ENCODE measurements around the gene LRRC4.

LRRC4 gene

DNA sequence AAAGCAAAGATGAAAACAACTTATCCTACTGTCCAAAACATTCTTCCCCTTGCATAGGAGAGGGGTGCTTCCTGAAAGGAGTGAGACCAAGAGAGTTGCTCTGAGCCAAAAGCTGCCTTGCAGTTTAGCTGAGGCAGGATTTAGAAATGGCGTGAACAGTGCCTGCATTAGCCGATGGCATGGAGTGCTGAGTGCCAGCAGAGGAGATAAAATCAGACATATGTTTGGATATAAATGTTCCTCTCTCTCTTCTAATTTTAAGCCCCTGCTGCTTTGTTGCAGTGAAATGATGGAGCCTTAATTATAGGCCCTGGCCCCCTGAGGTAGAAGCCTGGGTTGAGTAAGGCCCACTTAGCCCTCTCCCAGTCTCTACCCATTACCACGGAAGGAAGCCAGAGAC is 7.1 kb downstream of the LRRC4 start:
- H3K27me3 ChIP-seq (ENCODE audit: insufficient read depth, low read depth, severe bottlenecking), result no peaks in the 10 kb centered on the region
- no peak for DNase-seq
- no peak overlapping the region for H3K4me3 ChIP-seq (ENCODE audit: low read depth, low read length)
- H3K36me3 ChIP-seq, result peaks cover 11% of the 10 kb centered on the region
- TF ChIP-seq, protein P1, sequence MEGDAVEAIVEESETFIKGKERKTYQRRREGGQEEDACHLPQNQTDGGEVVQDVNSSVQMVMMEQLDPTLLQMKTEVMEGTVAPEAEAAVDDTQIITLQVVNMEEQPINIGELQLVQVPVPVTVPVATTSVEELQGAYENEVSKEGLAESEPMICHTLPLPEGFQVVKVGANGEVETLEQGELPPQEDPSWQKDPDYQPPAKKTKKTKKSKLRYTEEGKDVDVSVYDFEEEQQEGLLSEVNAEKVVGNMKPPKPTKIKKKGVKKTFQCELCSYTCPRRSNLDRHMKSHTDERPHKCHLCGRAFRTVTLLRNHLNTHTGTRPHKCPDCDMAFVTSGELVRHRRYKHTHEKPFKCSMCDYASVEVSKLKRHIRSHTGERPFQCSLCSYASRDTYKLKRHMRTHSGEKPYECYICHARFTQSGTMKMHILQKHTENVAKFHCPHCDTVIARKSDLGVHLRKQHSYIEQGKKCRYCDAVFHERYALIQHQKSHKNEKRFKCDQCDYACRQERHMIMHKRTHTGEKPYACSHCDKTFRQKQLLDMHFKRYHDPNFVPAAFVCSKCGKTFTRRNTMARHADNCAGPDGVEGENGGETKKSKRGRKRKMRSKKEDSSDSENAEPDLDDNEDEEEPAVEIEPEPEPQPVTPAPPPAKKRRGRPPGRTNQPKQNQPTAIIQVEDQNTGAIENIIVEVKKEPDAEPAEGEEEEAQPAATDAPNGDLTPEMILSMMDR (IDR thresholded peaks at IDR 0.05; ENCODE audit: low read depth, low read length), result no peak
- H3K27ac ChIP-seq, result no peak overlapping the region
- H3K9me3 ChIP-seq (ENCODE audit: severe bottlenecking), result no peaks in the 10 kb centered on the region

DNA sequence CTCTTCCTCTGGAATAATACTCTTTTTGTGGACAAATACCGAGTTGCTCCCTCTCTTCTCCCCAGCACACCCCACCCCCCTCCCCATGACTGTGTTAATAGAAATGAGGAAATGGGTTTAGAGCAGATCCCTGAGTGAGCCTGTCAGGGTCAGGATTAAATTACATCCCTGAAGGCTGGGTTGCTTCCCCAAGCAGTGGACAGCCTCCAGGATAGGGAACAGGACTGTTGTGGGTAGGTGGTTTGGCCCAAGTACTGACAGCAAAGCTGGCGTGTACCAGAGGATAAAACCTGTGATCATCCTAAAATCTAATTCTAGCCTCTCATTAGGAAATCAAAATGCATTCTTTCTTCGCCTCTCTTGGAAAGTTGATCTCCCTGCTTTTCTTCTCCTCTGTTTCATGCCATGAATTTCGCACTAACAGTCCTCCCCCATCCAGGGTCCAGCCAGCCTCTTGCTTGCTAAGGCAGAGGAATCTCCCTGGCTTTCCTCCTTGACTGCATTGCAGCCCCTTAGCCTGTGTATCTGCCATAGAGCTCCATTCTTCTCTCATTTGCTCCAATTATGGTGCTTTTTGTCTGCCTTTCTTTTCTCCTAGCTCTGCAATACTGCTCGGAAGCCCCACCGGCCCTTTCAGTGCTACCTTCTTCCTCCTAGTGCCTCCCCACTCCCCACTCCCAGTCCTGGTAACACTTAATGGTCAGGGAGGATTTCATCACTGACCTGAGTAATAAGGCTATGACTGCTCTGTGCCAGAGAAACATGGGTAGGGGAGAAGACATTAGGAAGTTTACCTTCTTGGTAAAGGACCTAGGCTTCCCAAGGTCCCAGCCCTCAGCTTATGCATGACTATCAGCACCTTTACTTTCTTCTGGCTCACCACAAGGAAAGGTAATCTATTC is 8.4 kb downstream of the LRRC4 start:
- DNase-seq, result no peak
- Histone ChIP-seq H3K9me3 (ENCODE audit: severe bottlenecking) (no peaks in the 10 kb centered on the region), H3K27me3 (ENCODE audit: insufficient read depth, low read depth, severe bottlenecking) (no peaks in the 10 kb centered on the region), H3K27ac (no peak overlapping the region), H3K4me3 (ENCODE audit: low read depth, low read length) (no peak overlapping the region), H3K36me3 (peaks cover 6% of the 10 kb centered on the region)
- TF ChIP-seq, protein P1 (IDR thresholded peaks at IDR 0.05; ENCODE audit: low read depth, low read length), result no peak

DNA sequence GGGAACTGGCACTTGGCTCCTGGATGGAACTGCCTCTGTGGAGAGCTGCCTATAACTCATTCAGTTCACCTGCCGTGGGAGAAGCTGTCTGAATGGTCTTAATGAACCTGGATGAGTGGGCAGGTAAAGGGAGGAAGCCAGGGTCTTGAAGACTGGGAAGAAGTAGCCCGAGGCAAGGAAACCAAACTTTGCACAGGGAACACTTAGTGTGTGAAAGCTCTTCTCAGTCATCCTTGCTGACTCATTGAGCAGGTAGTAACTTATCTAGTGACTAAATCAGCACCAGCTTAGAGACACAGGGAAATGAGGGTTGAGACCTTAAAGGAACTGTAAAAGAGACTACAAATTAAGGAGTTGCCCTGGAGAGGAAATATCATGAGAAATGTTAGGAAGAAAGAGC is 9.9 kb downstream of the LRRC4 start:
- Histone ChIP-seq H3K4me3 (ENCODE audit: low read depth, low read length) (no peak overlapping the region), H3K27ac (no peak overlapping the region), H3K27me3 (ENCODE audit: insufficient read depth, low read depth, severe bottlenecking) (no peaks in the 10 kb centered on the region), H3K36me3 (peaks cover 12% of the 10 kb centered on the region), H3K9me3 (ENCODE audit: severe bottlenecking) (no peaks in the 10 kb centered on the region)
- TF ChIP-seq, protein P1 (IDR thresholded peaks at IDR 0.05; ENCODE audit: low read depth, low read length), result no peak
- no peak for DNase-seq

- peak; percentile 52 for DNase-seq
Observed at GRCh38 chr7:128020159-128020558, 11.1 kb downstream of the LRRC4 start.

DNA sequence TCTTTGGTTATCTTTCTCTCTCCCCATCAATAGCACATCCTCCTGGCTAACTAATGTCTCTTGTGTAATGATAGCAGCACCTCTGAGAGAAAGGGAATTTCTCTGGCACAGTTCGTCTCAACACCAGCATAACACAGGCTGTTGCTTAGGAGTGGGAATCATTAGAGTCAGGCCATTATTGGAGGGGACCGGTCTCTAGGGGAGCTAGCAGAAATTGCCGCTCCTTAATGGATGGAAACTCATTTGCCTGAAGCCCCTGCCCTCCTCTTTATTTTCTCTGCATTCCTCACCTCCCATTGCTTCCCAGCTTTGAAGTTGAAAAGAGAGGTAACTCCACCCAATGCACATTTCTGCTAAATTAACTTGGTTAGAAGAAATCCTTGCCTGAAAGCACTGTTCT is 11.9 kb downstream of the LRRC4 start:
- Histone ChIP-seq H3K4me3 (ENCODE audit: low read depth, low read length) (no peak overlapping the region), H3K27me3 (ENCODE audit: insufficient read depth, low read depth, severe bottlenecking) (no peaks in the 10 kb centered on the region), H3K9me3 (ENCODE audit: severe bottlenecking) (no peaks in the 10 kb centered on the region), H3K27ac (no peak overlapping the region), H3K36me3 (peaks cover 12% of the 10 kb centered on the region)
- DNase-seq, result no peak
- TF ChIP-seq, protein P1 (IDR thresholded peaks at IDR 0.05; ENCODE audit: low read depth, low read length), result no peak

More at GRCh38 chr7:128020159-128020558, 11.1 kb downstream of the LRRC4 start:
- Histone ChIP-seq H3K9me3 (ENCODE audit: severe bottlenecking) (no peaks in the 10 kb centered on the region), H3K36me3 (peaks cover 12% of the 10 kb centered on the region), H3K27ac (no peak overlapping the region), H3K27me3 (ENCODE audit: insufficient read depth, low read depth, severe bottlenecking) (no peaks in the 10 kb centered on the region), H3K4me3 (ENCODE audit: low read depth, low read length) (no peak overlapping the region)
- TF ChIP-seq, protein P1 (IDR thresholded peaks at IDR 0.05; ENCODE audit: low read depth, low read length), result peak; percentile 67
